COLO829 (cell line): ENCODE results near the gene TMEM184C.

Source experiments
- DNase-seq: peaks from one replicate; pipeline ENCODE4 v3.0.0; 2012; ENCODE audit warnings: low spot score

The TMEM184C gene

DNA sequence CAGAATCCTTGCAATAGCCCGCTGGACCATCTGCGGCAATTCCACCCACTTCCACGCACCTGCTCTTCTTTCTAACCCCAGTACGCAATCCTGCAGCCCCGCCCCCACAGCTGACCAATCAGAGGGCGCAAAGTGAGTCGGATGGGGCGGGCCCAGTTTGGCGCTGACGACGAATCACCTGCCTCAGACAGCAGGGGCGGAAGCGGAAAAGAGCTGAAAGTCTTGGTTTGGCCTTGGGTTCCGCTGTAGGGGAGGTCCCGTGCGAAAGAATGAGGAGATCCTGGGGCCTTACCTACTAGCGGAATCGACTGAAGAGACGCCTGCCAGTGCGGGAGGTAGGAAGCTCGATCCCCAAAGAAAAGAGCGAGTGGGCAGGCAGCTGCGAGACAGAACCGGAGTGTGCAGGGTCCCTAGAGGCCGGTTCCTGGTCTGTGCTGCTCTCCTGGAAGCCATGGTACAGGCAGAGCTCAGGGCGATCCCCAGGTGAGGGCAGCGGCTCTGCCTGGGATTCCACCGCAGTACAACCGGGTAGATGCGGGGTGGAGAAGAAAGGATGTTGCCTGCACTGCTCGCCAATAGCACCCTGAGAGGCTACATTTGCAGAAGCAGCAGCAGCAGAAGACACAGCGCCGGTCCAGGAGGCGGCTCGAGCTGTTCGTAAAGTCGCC, at the start of gene TMEM184C:
Gene TMEM184C, plus strand, starts transcription at position 225 of the 668 bp plus-strand sequence. CDS start 560 bp downstream, outside the sequence.
- peak; percentile 94 for DNase-seq

DNA sequence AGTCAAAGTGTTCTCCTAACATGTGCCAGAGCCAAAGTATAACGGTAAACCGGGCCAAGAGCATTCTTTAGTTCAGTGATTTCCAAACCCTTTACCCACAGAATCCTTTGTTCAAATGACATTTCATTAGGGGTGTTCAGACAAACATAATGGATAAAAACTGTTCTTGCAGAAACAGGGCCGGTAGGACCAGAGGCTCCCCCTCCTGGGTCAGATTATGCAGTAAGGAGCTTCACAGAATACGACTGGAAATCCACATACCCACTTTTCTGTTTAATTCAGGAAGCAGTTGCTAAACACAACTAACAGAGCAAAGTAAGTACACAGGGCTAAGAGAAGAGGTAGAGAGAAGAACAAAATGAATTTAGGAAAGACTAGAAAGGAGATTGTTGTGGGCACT, 46.6 kb upstream of the TMEM184C start:
- no peak for DNase-seq

DNA sequence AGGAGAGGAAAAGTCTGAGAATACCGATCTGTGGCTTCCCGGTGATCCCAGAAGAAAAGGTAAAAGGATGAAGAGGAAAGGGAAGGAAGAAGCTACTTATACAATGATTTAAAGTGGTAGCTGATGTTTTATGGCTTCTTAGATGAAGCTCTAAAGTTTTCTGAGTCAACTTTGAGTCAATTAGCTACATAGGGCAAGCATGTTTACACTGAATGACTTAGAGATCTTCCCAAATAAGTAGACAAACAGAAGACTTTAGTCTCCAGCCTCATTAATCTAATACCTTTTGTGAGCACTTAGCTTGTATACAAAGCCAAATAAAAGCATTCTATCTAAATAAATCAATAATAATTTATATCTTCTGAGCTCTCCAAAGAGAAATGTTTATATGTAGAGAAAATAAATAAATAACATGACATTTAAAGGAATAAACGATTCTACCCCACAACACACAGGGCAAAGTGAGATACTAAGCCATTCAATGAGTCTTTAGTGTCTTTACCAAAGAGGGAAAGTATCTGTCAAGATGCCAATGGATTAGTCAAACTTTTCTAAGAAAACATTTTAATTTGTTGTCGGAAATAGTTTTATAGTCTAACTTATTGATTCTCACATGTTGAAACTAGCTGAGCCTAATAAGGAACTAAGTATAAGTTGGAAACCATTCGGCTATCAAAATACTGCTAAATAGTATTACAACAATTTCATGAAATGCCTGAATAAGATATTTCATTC, 46.0 kb upstream of the TMEM184C start:
- no peak for DNase-seq

DNA sequence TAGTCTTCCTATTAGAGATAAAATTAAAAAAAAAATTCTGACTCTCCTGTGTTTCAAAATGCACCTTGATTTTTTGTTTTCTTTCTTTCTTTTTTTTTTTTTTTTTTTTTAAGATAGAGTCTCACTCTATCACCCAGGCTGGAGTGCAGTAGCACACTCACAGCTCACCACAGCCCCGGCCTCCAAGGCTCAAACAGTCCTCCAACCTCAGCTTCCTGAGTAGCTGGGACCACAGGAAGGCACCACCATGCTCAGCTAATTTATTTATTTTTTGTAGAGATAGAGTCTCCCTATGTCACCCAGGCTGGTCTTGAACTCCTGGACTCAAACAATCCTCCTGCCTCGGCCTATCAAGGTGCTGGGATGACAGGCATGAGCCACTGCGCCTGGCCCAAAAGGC, 41.1 kb upstream of the TMEM184C start:
- DNase-seq: no peak

DNA sequence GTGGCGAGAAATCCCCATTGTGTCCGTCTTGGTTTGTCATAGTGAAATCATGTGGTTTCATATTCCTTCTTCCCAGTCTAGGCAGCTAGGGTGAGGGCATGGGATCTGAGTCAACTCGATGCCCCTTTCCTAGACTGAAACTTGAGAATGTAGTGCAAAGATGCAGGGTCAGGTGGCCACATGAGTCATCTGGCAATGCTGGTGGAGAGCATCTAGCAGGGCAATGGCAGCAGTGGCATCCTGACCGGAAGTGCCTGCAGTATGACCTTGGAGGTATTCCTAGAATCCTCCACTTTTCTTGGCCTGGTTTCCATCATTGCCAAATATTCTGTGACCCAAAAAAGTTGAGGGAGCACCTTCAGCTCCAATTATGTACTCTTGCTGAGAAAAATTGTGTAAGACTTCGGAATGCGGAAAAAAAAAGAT, 39.1 kb upstream of the TMEM184C start:
- peak; percentile 95 for DNase-seq

DNA sequence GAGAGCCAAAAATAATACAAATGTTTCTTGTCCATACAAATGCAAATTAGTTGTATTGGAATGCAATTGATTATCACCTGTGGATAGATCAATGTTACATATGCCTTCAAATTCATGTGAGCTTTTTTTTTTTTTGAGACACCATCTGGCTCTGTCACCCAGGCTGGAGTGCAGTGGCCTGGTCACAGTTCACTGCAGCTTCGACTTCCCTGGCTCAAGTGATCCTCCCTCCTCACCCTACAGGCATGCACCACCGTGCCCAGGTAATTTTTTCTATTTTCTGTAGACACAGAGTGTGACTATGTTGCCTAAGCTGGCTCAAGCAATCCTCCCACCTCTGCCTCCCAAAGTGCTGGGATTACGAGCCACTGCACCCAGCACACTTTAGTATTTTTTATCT, 38.6 kb upstream of the TMEM184C start:
- no peak for DNase-seq

DNA sequence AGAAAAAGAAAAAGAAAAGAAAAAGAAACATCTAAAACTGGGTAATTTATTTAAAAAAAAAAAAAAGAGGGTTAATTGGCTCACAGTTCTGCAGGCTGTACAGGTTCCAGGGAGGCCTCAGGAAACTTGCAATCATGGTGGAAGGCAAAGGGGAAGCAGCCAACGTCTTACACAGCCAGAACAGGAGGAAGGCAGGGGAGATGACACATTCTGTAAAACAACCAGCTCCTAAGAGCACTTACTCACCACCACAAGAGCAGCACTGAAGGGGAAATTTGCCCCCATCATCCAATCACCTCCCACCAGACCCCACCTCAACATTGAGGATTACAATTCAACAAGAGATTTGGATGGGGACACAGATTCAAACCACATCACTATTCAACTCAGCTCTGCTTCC, 36.8 kb upstream of the TMEM184C start:
- DNase-seq: no peak

DNA sequence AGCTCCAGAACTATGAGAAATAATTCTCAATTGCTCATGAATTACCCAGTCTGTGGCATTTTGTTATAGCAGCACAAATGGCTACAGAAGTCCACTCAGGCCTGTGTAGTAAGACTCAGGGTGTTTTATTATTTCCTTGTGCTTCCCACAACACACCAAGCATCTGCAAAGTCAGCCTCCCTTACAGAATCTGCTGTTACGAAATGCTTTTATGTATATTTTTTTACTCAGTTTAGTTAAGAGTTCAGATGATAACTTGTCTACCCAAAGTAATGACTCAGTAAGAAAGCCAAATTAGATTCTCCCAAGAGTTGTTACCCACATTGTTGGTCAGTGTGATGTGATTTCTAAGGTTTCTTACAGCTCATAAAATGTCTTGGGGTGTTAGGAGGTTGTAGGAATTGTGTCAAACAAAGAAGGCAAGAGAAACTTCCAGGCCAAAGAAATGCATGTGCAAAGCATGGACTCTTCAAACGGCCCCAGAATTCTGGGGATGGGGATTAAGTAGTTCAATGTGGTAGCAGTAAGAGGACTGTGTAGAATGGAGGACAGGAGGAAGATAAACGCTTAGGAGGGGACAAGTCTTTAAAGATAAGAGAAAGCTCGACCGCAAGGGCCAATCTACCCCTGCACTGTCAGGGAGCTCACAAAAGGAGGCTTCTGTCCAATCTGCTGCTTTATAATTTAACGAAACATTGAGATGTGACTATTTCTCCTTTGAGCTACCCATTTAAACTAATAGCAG, 35.4 kb upstream of the TMEM184C start:
- DNase-seq: no peak

DNA sequence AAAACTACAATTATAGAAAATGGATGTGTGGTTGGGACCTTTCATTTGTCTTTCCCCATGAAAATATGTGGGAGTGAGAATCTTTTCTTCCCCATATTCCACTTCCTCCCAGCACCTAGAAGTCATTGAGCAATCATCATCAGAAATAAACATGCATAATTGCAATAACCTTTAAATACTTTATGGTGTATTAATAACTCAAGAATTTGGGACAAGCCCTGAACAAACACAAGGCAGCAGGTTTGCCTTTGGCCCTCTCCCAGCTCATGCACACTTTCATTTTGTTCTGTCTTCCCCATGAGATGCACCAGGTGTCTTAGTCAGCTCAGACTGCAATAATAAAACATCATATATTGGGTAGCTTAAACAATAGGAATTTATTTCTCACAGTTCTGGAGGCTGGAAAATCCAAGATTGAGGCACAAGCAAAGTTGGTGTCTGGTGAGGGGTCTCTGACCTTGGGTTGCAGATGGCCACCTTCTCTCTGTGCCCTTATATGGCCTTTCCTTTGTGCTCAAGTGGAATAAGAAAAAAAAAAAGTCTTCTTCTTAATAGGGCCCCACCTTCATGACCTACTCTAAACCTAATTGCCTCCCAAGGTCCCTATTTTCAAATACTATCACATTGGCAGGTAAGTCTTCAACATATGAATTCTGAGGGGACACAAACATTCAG, 34.7 kb upstream of the TMEM184C start:
- no peak for DNase-seq

DNA sequence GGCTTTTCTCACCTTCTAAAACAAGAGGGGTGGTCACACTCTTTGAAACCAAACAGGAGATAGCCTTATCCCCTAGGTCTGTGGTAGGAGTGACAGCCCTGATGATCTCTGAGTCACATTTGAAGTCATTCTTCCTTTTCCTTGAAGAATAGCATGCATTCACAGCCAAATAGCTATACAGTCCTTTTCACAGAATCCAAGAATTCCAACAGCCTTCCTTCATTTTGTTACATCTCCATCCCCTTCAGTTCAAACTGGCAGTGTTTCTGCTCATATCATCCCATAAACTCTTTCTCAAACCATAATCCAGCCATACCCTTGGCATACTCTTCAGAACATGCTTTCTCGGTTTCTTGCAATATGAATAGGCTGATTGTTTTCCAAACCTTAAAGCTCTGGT, 33.3 kb upstream of the TMEM184C start:
- DNase-seq: peak; percentile 64

DNA sequence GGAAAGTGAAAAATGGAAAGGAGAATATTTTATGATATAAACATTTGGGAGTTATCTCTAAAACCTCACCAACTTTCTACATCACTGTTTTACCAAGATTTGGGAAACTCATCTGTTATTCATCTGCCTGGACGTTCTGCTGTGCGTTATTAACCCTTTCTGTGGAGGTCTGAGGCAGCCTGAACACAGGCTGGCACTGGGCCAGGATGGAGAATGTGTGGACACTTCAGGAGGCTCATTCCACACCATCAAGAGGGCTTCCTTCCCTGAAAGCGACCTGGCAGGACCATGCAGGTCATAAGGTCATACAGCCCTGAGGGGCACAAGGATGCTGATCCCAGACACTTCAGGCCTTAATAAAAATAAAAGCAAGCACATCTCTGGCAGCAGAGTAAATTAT, 31.2 kb upstream of the TMEM184C start:
- DNase-seq: no peak

DNA sequence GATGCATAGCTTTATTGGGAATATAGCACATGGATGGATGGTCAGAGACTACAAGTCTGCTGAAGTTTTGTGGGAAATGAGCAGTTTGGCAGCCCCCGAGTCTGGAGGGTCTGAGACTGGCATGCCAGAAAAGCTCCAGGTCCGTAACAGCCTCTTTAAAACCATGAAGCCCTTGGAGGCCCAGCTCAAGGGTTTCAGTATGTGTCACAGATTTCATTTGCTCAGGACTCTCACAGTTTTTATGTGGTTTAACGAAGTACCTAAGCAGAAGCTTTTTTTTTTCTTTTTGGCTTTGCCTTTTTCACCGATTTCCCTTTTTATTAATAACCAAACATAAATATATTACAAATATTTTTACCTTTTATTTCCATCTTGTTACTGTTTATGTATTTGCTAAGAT, 30.6 kb upstream of the TMEM184C start:
- DNase-seq: no peak

DNA sequence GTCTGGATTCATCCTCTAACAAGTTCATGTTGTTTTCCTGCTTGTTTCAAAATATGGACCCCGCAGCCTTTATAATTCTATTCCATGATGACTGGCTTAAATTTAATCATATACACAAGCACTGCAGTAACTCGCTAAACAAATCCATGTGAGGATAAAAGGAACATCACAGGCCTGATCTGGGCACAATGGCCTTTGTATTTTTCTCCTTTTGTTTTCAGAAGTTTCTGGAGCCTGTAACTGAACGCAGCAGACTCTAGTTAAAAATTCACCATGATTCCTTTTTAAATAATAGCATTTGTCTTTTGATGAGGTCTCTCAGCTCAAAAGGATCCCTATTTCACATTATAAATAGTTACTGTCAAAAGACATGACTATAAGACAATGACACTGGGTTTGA, 30.2 kb upstream of the TMEM184C start:
- no peak for DNase-seq

DNA sequence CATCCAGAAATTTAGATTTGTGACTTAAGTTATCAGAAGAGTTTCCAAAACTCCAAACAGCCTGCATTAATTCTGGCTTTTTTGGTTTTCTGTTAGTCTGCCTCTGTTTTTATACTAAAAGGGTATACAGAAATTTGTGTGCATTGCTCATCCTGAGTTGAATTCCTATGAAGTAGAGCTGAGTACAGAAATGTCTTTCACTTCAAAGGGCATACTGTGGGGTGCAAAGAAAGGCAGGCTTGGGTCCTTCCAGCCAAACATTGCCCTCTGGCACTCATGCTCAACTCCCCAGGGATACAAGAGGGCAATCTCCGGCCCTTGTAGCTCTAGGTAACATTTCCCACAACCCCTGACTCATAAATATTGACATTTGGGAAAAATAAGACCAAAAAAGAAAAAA, 27.6 kb upstream of the TMEM184C start:
- DNase-seq: peak; percentile 77

DNA sequence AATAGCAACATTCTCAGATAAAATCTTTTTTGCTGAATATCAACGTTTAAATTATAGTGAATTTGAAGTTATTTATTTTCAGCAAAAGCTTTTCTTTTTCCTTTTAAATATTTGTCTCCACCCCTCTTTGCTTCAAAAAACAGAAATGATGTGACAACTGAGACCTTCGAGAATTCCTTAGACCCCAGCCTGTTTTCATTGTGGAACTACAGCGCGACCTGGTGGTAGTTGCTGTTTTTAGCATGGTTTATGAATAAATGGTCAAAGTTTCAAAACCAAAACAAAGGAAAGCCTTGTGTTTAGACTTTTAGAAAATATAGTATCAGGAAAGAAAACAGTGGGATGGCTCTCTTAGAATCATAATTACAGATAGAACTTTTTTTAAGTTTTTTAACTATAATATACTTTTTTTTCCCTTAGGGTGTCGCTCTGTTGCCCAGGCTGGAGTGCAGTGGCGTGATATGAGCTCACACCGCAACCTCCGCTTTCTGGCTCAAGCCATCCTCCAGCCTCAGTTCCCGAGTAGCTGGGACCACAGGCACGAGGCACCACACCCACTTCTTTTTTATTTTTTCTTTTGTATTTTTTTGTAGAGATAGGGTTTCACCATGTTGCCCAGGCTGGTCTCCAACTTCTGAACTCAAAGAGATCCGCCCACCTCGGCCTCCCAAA, 26.8 kb upstream of the TMEM184C start:
- DNase-seq: peak; percentile 71

DNA sequence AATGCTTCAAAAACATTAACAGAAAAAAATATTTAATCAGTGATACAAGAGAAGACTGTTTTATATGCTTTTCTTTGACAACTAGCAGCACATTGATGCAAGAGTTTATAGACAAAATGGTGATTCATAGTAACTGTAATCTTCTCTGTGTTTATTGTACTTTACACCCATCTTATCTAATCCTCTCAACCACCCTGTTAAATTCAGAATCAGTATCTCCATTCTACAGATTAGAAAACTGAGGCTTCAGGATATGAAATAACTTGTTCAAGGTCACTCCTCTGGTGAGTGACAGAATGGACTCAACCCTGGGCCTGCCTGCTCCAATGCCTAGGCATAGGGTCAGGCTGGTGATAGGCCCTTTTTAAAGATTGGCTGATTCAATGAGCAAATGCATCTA, 26.1 kb upstream of the TMEM184C start:
- DNase-seq: no peak

DNA sequence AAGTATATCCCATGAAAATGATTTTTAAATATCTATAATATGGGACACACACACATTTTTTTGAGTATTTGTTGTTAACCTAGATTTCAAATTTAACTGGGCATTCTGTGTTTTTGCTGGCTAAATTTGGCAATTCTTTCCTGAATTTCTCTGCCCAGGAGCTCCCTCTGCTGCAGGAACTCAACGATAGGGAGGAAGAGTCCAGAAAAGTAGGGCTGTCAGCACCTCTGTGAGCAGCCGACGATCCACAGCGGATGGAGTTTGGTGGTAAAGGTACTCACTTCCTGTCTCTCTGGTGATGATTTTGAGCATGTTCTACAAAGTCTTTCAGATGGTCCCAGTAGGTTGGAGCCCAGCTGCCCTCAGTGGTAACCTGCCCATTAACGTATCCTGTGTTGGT, 23.1 kb upstream of the TMEM184C start:
- no peak for DNase-seq

DNA sequence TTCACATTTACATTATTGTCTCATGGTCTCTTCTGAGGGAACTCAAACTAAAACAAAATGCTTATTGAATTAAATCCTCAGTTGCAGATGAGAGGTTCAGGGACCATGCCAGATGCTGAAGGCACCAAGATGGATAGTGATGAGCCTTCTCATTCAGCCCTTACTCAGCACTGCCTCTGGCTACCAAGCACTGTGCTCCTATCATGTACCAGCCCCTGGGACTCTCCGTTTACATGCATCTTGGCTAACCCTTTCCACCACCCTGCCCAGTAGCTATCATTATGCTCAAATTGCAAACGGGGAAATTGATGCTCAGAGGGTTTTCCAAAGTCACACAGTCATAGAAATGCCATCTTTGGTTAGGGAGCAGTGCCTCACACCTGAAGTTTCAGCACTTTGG, 22.6 kb upstream of the TMEM184C start:
- no peak for DNase-seq

DNA sequence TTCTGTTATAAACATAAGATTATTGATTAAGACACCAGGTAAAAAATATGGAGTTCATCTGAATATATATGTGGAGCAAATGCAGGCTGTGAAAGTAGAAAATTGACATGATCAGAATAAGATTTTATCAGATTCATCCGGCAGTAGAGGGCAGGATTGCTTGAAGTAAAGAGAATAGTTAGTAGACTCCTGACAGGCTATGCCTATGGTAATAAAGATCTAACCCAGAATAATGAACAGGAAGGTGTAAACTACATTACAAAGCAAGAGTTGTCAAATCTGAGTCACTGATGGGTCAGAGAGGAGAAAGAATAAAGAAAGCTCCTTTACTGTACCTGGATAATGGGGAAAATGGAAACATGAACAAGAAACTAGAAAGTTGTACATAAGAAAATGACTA, 20.8 kb upstream of the TMEM184C start:
- DNase-seq: no peak

DNA sequence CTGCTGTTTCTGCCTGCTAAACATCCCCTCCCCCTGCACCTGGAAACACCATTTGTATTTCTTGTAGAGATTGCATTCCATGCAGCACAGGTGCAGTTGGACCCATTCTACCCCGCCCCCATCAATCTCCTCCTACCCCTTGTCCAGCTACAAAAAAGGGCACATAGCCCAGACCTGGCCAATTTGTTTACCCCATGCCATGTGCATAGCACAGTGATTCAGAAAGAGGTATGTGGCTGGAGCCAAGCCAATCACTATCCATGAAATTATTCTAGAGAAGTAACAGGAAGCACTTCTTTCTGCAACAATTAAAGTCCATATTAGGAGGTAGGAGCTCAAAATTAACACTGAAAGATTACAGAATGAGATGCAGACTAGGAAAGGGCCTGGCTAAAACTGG, 20.2 kb upstream of the TMEM184C start:
- DNase-seq: peak; percentile 50

DNA sequence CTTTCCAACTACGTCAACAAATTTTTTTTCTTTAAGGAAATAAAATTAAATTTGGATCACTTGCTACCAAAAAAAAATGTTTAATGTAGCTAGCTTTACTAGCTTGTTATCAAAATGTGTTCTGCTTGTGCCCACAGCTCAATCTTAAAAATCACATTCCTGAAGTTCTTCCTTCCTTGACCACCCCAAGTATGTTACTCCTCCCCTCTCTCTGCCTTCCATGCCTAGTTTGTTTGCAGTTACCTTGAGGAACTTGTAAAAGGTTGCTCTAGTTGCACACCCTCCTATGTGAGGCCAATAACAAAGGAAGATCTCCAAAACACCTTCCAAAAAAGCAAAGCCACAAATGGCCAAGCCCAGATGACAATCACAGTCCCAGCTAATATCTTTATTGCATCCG, 19.6 kb upstream of the TMEM184C start:
- no peak for DNase-seq

DNA sequence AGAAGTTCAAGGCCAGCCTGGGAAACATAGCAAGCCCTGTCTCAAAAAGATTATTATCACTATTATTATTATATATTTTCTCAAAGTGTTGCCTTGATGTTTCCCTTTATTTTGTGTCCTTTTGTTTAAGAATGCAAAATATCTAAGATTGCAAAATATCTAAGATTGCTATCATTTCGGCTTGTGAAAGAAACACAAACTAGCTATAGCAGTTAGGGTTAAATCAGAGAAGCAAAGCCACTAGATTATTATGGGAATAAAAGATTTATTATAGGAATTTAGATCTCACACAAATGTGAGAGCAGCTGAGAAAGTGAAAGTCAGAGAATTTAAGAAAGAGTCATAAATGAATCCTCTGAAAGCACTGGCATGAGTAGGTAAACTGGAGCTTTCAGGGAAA, 18.0 kb upstream of the TMEM184C start:
- no peak for DNase-seq
